HEK293 (cell line): ENCODE measurements around the gene SOX18.

Source experiments
- CTCF ChIP-seq: fragments of 450-650 bp; formaldehyde crosslinking; IDR thresholded peaks from 2 replicates; pipeline ENCODE4 v1.5.1; 2016; ENCODE audit warnings: missing biosample characterization, missing genetic modification characterization
- KLF16 ChIP-seq: fragments of 450-650 bp; formaldehyde crosslinking; IDR thresholded peaks from 2 replicates; pipeline ENCODE4 v1.5.1; 2017; ENCODE audit warnings: missing biosample characterization, missing genetic modification characterization
- PRDM6 ChIP-seq: fragments of 450-650 bp; formaldehyde crosslinking; IDR thresholded peaks from 2 replicates; pipeline ENCODE4 v1.5.1; 2017; ENCODE audit warnings: missing biosample characterization, missing genetic modification characterization
- ZNF221 ChIP-seq: fragments of 450-650 bp; formaldehyde crosslinking; IDR thresholded peaks from 2 replicates; pipeline ENCODE4 v1.5.1; 2017; ENCODE audit warnings: missing biosample characterization, missing genetic modification characterization, borderline replicate concordance
- ZNF292 ChIP-seq: fragments of 450-650 bp; formaldehyde crosslinking; IDR thresholded peaks from 2 replicates; pipeline ENCODE4 v1.5.1; 2016; ENCODE audit warnings: low read depth, missing biosample characterization, missing genetic modification characterization, borderline replicate concordance
- ZNF324 ChIP-seq: fragments of 450-650 bp; formaldehyde crosslinking; IDR thresholded peaks from 2 replicates; pipeline ENCODE4 v1.5.1; 2016; ENCODE audit warnings: missing biosample characterization, missing genetic modification characterization
- ZNF639 ChIP-seq: fragments of 450-650 bp; formaldehyde crosslinking; IDR thresholded peaks from 2 replicates; pipeline ENCODE4 v1.5.1; 2016; ENCODE audit warnings: missing biosample characterization, missing genetic modification characterization
- ZNF777 ChIP-seq: fragments of 450-650 bp; formaldehyde crosslinking; IDR thresholded peaks from 2 replicates; pipeline ENCODE4 v1.5.1; 2017; ENCODE audit warnings: missing biosample characterization, missing genetic modification characterization, borderline replicate concordance

GRCh38 chr20:64048402-64049044 is 916 bp downstream of the SOX18 start:
- TF ChIP-seq ZNF777 (tag by site-specific recombination) (no peak), CTCF (tag by site-specific recombination) (no peak), ZNF324 (tag by site-specific recombination) (no peak), ZNF292 (no peak), PRDM6 (tag by site-specific recombination) (no peak), ZNF639 (tag by site-specific recombination) (no peak), ZNF221 (no peak), KLF16 (tag by site-specific recombination) (no peak)
